ENCODE data around the gene TAF8. TPM values are rescaled to one million over a fixed set of nuclear protein-coding genes. Genes with fewer than 3 reads are reported as not detected.

TAF8 gene
- total and polyA plus RNA-seq, 10 of the 15 experiments (the other 5 are each of a cell fraction or from before 2014, with no cell fraction given), result 11.7 to 30.9 (median 19.9) TPM

GRCh38 chr6:42026540-42026939 lies 23.8 kb upstream of the TAF8 start:
- in situ Hi-C loops (cut with MboI), result no loop called here
- no peak for FAIRE-seq

GRCh38 chr6:42028234-42029061 lies 21.9 kb upstream of the TAF8 start:
- BruUV-seq (replicated peaks), result no TSS peak
- peaks cover 50% of the 10 kb centered on the region for H3K4me1 ChIP-seq (ENCODE audit: control insufficient read depth, insufficient read depth, low read length)
- ChIA-PET SMC1A (ENCODE audit: uncharacterized antibody, unreplicated experiment) (interaction anchor here (0.7 to 1.5 kb wide), 7 partner anchors 10 to 239 kb away, joined by 3 to 7 read pairs (median 4); no protein-coding TSS in a partner anchor), CTCF (interaction anchor here (0.5 to 1.8 kb wide), 7 partner anchors 11 to 185 kb away, joined by 3 to 8 read pairs (median 4); no protein-coding TSS in a partner anchor), RAD21 (ENCODE audit: unreplicated experiment) (interaction anchor here (0.6 to 2.2 kb wide), 4 partner anchors 12 to 434 kb away, joined by 4 to 11 read pairs (median 6); no protein-coding TSS in a partner anchor), POLR2A (interaction anchor here (1.3 kb wide), 1 partner anchor 11 kb away, joined by 4 read pairs; no protein-coding TSS in a partner anchor)
- H3K79me2 ChIP-seq (ENCODE audit: control insufficient read depth, insufficient read depth, low read length), result no peaks in the 10 kb centered on the region; the same call in 1 of the 2 replicates
- intact Hi-C loops (cut with micrococcal nuclease; ENCODE audit: unreplicated experiment), result loop anchor here (5.0 kb wide), 1 partner anchor 86 kb away; the partner anchor contains the start of gene CCND3
- H3K27ac ChIP-seq (ENCODE audit: control insufficient read depth, insufficient read depth), result peak overlapping the region; percentile 13; the same call in 1 of the 2 replicates
- WGBS (ENCODE audit: insufficient coverage, insufficient replicate concordance, low lambda C conversion rate, missing lambda C conversion rate), result 56% methylated on average over 15 of the region's 17 CpGs
- no peaks in the 10 kb centered on the region for H4K20me1 ChIP-seq (ENCODE audit: control insufficient read depth, insufficient read depth)
- H3K9ac ChIP-seq (ENCODE audit: control insufficient read depth, insufficient read depth, low read length), result peak overlapping the region; percentile 40; the same call in 1 of the 2 replicates
- no peaks in the 10 kb centered on the region for H3K36me3 ChIP-seq (ENCODE audit: control insufficient read depth in 2 of 2, insufficient read depth in 2 of 2, low read length in 1 of 2)
- H3K4me2 ChIP-seq (ENCODE audit: control insufficient read depth, insufficient read depth), result peak overlapping the region; percentile 71; the same call in 1 of the 2 replicates
- H3K27me3 ChIP-seq (replicated peaks in 1 of 2; ENCODE audit: control insufficient read depth in 2 of 2, insufficient read depth in 2 of 2, low read length in 1 of 2), result no peaks in the 10 kb centered on the region
- FAIRE-seq (no peak), DNase-seq (ENCODE audit: low read depth, low spot score) (no peak), ATAC-seq (no peak)
- in situ Hi-C loops (cut with MboI), result no loop called here
- no peak overlapping the region for H3K4me3 ChIP-seq
- no peaks in the 10 kb centered on the region; the same call in 2 of the 3 replicates for H3K9me3 ChIP-seq (replicated peaks; ENCODE audit: control insufficient read depth, insufficient read depth, low read length)
- H2AFZ ChIP-seq (ENCODE audit: control insufficient read depth, low read depth, low read length), result peak overlapping the region; percentile 69
- TF ChIP-seq SRF (IDR thresholded peaks at IDR 0.05; ENCODE audit: low read depth in 2 of 2, low read length in 2 of 2) (peak in 1 of 2 experiments; percentile 74; a peak in 2 of 4 replicates), RUNX3 (IDR thresholded peaks at IDR 0.05; ENCODE audit: low read length) (peak; percentile 59), EED (IDR thresholded peaks at IDR 0.05; ENCODE audit: low read depth) (peak; percentile 48), NFIC (IDR thresholded peaks at IDR 0.05; ENCODE audit: low read depth, low read length) (no peak), BHLHE40 (IDR thresholded peaks at IDR 0.05; ENCODE audit: borderline replicate concordance in 1 of 2, low read depth in 2 of 2, low read length in 1 of 2) (no peak), ZSCAN29 (IDR thresholded peaks at IDR 0.05) (no peak), ZNF274 (IDR thresholded peaks at IDR 0.05; ENCODE audit: insufficient read depth, insufficient read length) (no peak), SMAD5 (IDR thresholded peaks at IDR 0.05; ENCODE audit: low read depth) (no peak), ZNF384 (IDR thresholded peaks at IDR 0.05; ENCODE audit: borderline replicate concordance, low read depth, low read length) (no peak), REST (IDR thresholded peaks at IDR 0.05; ENCODE audit: low read depth, low read length) (no peak)

More at GRCh38 chr6:42026540-42026939, 23.8 kb upstream of the TAF8 start:
- RAD21 ChIA-PET (ENCODE audit: unreplicated experiment), result interaction anchor here (0.9 to 2.0 kb wide), 4 partner anchors 14 to 88 kb away, joined by 3 to 15 read pairs (median 10); partner anchors contain the start of gene CCND3
- H3K4me2 ChIP-seq (ENCODE audit: control insufficient read depth, insufficient read depth), result no peak overlapping the region
- WGBS (ENCODE audit: insufficient coverage, insufficient replicate concordance, low lambda C conversion rate, missing lambda C conversion rate), result 85% methylated on average over 4 of the region's 4 CpGs
- no peak overlapping the region for H3K4me3 ChIP-seq
- POLR2A ChIA-PET, result interaction anchor here (1.0 to 2.2 kb wide), 2 partner anchors 25 to 87 kb away, joined by 3 to 9 read pairs; partner anchors contain the start of gene TAF8
- H3K9ac ChIP-seq (ENCODE audit: control insufficient read depth, insufficient read depth, low read length), result no peak overlapping the region
- intact Hi-C loops (cut with micrococcal nuclease; ENCODE audit: unreplicated experiment), result loop anchor here (5.0 kb wide), 1 partner anchor 84 kb away; the partner anchor contains the start of gene CCND3
- peak overlapping the region; percentile 77; the same call in 1 of the 2 replicates for H3K27ac ChIP-seq (ENCODE audit: control insufficient read depth, insufficient read depth)
- H3K36me3 ChIP-seq (ENCODE audit: control insufficient read depth in 2 of 2, insufficient read depth in 2 of 2, low read length in 1 of 2), result no peaks in the 10 kb centered on the region
- no peaks in the 10 kb centered on the region; the same call in 2 of the 3 replicates for H3K9me3 ChIP-seq (replicated peaks; ENCODE audit: control insufficient read depth, insufficient read depth, low read length)
- DNase-seq (ENCODE audit: low read depth, low spot score) (no peak), ATAC-seq (no peak)
- peaks cover 68% of the 10 kb centered on the region for H3K4me1 ChIP-seq (ENCODE audit: control insufficient read depth, insufficient read depth, low read length)
- CTCF ChIA-PET, result interaction anchor here (0.8 to 2.7 kb wide), 7 partner anchors 13 to 105 kb away, joined by 3 to 12 read pairs (median 5); partner anchors contain the start of genes BYSL and MED20
- SMC1A ChIA-PET (ENCODE audit: uncharacterized antibody, unreplicated experiment), result interaction anchor here (1.4 to 2.6 kb wide), 4 partner anchors 13 to 88 kb away, joined by 4 to 11 read pairs (median 8); no protein-coding TSS in a partner anchor
- H3K79me2 ChIP-seq (ENCODE audit: control insufficient read depth, insufficient read depth, low read length), result no peaks in the 10 kb centered on the region; the same call in 1 of the 2 replicates
- no TSS peak for BruUV-seq (replicated peaks)
- H2AFZ ChIP-seq (ENCODE audit: control insufficient read depth, low read depth, low read length), result no peak overlapping the region
- no peaks in the 10 kb centered on the region for H4K20me1 ChIP-seq (ENCODE audit: control insufficient read depth, insufficient read depth)
- TF ChIP-seq SIN3A (IDR thresholded peaks at IDR 0.05; ENCODE audit: low read depth, low read length) (no peak), CREB1 (IDR thresholded peaks at IDR 0.05; ENCODE audit: low read depth) (0 out of 2 replicates have a peak, but pooled peaks have one; percentile 16)
- H3K27me3 ChIP-seq (replicated peaks in 1 of 2; ENCODE audit: control insufficient read depth in 2 of 2, insufficient read depth in 2 of 2, low read length in 1 of 2), result no peaks in the 10 kb centered on the region

Measured in GM12878 (cell line).